Activated naive CD4-positive, alpha-beta T cell treated with anti-CD3 and anti-CD28 coated beads, Interleukin-2, amount 50 U/mL, for 16 hours (primary cell): Measurements from ENCODE around the gene P2RX3.
A peak's percentile ranks its signal among the peaks of the same experiment; 100 is the strongest.
"Not testable (repeated sequence)": the region's sequence is repeated elsewhere in the genome, so short reads cannot be mapped to it uniquely, and the experiment has no call there.

Source experiments
- DNase-seq: peaks from one replicate; pipeline ENCODE4 v3.0.0-alpha.2; 2020

Gene P2RX3

GRCh38 chr11:57327721-57328120 is 10.4 kb upstream of the P2RX3 start:
- DNase-seq, result no peak

GRCh38 chr11:57330029-57330428 is 8.1 kb upstream of the P2RX3 start:
- no peak for DNase-seq

DNA sequence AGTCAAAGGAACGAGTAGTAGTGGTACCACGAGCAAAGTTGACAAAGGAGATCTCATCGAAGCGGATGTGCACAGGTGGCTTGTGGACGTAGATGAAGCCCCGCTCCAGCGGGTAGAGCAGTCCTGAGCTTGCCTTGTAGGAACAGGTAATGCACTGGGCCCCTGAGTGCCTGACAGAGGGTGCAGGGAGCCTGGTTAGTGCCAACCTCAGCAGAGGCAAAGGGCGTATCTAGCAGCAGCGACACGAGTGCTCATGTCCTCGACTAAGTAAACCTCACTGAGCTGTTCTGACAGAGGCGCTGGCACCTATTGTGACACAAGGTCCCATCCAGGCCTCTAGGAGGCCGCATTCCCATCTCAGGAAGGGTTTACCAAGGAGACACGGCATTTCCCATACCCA is 6.4 kb upstream of the P2RX3 start:
- no peak for DNase-seq

DNA sequence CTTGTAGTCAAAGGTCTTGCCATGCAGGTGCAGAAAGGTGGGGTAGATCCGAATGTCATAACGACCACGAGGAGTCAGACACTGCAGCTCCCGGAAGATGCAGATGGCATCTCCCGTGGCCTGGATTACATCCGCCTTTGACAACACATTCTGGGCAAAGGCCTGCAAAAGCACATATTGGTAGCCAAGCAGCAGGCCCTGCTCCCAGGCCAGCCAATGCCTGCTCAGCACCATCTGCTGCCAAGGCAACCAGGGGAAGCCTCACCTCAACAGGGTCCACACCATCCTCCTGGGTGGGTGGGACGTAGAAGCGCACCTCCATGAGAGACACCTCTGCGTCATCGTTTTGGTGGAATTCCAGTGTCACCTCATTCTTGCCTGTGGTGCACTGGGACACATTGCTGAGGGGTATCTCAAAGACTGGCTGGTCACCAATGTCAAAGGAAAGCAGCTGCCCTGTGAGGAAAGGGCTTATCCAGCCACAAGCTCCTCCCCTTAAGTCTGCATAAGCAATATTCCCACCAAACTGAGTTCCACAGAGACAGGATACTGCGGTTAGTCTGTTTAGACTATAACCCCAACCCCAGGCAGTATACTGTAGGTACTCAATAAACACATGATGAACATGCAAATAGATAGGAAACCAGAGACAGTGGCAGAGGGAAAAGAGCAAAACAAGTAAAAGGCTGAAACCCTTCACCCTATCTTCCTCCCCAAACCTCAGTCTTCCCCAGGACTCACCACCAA is 5.3 kb upstream of the P2RX3 start:
- no peak for DNase-seq

- DNase-seq, result no peak
These were observed 3.2 kb upstream of the P2RX3 start for GRCh38 chr11:57335023-57335342.

GRCh38 chr11:57335343-57336110 is 2.6 kb upstream of the P2RX3 start, which contains the start of gene SSRP1:
TSS of gene SSRP1 (minus strand) at chr11:57335892. CDS start at chr11:57335121, 771 bp downstream.
- DNase-seq, result peak; percentile 88

GRCh38 chr11:57336111-57336666 is 2.0 kb upstream of the P2RX3 start:
- DNase-seq, result no peak

GRCh38 chr11:57336856-57337255 is 1.3 kb upstream of the P2RX3 start:
- DNase-seq, result not testable (repeated sequence)

DNA sequence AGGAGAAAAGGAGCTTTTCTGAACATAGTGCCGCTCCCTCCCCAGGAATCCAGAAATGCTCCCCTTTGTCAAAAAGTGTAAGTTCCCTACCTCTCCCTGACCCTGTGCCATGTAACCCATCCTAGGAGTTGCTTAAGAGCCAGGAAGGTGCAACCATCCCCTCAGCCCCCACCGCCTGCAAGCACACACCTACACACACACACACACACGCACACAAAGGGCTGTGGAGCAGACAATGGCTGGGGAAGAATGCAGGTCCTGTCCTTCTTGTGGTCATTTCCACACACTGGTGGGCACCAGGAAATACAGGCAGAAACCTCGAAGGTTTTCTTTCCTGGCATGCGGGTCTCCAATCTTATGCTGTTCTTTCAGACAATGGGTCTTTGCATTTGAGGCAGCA is 1.2 kb downstream of the P2RX3 start:
- no peak for DNase-seq

DNA sequence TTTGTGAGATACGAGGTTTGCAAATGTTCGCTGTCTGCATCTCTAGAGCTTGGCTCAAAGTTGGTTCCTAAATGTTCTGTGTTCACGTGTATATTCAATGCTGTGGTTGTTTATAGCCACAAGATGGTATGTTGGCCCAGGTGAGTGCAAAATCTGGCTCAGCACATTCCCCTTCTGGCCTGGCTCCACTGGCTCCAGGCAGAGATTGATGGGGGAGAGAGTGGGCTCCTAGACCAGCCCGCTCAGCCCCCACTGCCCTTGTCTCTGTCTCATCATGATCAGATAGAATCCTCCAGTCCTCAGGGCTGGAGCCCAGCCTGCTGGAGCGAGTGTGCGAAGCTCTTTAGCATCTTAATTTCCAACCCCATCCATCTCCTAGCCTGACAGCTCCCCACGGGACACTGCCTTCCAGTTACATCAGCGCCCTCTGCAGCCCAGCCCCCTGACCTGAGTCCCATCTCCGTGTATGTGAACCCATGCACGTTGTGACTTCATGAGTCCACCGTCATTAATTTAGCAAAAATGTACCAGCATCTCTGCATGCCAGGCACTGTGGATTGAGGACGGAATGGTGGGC is 2.0 kb downstream of the P2RX3 start:
- no peak for DNase-seq

DNA sequence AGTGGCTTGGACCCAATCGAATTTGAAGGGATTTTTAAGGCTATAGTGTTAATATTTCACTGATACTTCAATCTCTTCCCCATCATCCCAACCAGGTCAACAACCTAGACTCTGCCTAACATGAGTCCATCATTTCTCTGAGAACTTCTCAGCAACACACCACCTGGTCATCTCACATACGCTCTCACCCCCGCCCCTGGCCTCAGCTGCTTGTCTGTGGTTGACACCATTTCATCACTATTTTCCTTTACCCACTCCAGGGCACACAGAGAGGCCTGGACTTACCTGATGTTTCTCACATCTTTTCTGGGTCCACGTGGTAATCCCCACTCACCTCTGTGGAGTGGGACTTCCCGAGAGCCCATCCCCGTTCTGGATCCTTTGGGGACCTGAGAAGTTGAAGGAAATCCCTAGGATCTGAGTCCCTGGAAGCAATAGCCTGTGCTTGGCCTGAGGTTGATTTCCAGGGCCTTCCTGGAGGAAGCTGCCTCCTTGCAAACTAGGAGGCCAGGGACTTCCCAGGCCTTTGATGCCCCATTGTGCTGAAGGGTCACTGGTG is 3.2 kb downstream of the P2RX3 start:
- DNase-seq, result no peak

GRCh38 chr11:57342702-57343101 is 4.5 kb downstream of the P2RX3 start:
- no peak for DNase-seq

DNA sequence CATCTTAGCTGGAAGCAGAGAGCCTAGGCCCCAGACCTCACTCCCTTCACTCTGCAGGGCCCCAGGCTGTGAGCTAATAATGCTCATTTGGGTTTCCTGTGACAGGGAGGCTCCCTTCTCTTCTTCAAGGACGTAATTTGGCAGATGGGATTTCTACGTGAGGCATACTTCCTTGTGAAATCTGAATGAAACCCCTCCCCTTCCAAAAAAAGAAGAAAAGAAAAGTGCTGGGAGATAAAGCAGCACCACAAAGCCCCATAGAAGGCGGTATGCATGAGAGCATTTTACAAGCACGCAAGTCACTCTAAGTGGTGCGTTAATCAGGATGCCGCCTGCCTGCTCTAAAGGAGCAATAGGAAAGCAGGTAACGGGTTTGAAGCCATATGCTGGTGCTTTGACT is 5.7 kb downstream of the P2RX3 start:
- DNase-seq, result no peak

- no peak for DNase-seq
These were observed 6.7 kb downstream of the P2RX3 start for GRCh38 chr11:57344826-57345225.

GRCh38 chr11:57345555-57346211 is 7.5 kb downstream of the P2RX3 start:
- DNase-seq, result peak; percentile 75

- DNase-seq, result no peak
These were observed 9.2 kb downstream of the P2RX3 start for GRCh38 chr11:57347336-57347735.

GRCh38 chr11:57348052-57348451 is 9.9 kb downstream of the P2RX3 start:
- no peak for DNase-seq

- DNase-seq, result no peak
These were observed 10.6 kb downstream of the P2RX3 start for GRCh38 chr11:57348636-57349313.

DNA sequence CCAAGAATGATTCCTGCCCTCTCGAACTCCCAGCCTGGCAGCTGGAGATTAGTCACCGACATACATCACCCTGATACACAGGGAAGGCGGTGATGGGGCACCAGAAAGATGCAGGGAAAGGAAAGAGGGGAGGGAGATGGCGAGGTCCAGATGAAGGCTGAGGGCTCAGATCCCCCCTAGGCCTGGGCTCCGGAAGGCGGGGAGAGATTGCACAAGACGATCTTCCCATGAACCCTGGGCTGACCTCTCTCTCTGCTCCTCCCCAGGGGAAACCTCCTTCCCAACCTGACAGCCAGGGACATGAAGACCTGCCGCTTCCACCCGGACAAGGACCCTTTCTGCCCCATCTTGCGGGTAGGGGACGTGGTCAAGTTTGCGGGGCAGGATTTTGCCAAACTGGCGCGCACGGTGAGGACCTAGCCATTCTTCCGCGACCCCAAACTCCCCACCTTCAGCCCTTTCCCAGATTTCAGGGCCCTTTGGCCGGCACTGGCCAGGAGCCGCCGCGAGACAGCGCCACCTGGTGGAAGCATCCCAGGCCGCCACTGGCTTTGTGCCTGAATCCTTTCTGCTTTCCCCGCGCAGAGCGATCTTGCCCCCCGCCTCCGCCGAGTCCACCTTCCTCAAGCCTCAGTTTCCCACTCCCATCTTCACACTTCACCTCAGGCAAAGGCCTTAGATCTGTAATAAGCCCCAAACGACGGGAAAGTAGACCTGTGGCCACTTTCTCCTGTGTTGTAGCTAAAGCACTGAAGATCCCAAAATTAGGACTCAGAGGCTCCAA is 11.5 kb downstream of the P2RX3 start:
- DNase-seq, result peak; percentile 65

GRCh38 chr11:57353036-57353435 is 14.9 kb downstream of the P2RX3 start:
- DNase-seq, result no peak

GRCh38 chr11:57353446-57353845 is 15.3 kb downstream of the P2RX3 start:
- no peak for DNase-seq

DNA sequence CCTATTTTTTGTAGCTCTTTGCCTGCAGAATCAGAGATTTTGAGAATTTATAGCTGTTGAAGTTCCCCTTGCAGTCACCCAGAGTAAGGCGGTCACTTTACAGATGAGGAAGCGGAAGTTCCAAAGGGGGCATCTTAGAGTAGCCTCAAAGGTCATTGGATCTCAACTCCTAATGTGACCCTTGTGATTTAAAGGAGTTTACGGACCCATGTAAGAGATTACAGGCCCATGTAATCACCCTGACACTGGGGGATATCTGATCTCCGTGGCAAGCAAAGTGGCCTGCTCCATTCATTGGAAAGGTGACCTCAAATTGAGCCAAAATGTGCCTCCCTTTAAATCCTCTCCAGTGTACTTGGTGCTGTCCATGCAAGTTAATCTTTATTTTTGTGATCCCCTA is 15.7 kb downstream of the P2RX3 start:
- no peak for DNase-seq
